Embryonic facial prominence (tissue), 1 donor: Measurements from ENCODE around the gene ID1.
"Not testable (repeated sequence)": the region's sequence is repeated elsewhere in the genome, so short reads cannot be mapped to it uniquely, and the experiment has no call there.

Source experiments
- DNase-seq: peaks from one replicate; pipeline ENCODE4 v3.0.0-alpha.2; 2016; ENCODE audit errors: extremely low spot score

The ID1 gene

DNA sequence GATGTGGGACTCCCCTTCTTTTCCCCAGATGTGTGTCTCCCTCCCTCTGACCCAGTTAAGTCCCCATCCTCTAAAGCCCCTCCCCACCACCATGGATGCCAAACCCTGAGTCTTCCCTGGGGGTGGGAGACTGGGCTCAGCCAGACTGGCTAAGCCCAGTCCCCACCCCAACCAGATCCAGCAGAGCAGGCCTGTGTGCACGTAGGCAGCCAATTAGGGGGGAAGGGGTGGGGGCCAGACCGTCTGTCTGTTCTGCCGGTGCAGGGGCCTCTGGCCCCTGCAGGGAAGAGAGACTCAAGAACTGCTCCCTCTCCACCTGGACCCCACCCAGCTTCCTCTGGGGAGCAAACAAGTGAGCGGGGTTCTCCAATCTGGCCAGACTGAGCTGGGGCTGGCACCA is 33.2 kb downstream of the ID1 start:
- DNase-seq = no peak

- DNase-seq = no peak
Observed at GRCh38 chr20:31638816-31639215, 33.7 kb downstream of the ID1 start.

DNA sequence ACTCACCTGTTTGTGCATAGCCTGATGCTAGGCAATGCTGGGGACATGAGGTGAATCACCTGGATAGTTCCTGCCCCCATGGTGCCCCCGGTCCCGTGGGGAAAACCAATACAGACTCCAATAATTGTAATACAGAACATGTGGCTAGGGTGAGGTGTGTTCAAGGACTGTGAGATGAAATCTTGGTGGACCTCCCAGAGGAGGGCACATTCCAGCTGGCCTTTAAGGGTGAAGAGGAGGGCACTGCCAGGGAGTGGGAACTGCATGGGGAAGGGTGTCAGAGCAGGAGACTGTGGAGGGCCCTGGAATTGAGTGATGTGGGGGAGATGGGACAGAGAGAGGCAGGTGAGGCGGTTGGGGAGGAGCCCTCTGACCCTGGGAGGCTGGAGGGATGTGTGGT is 35.2 kb downstream of the ID1 start:
- no peak for DNase-seq

- no peak for DNase-seq
Observed at GRCh38 chr20:31641391-31641790, 36.3 kb downstream of the ID1 start.

DNA sequence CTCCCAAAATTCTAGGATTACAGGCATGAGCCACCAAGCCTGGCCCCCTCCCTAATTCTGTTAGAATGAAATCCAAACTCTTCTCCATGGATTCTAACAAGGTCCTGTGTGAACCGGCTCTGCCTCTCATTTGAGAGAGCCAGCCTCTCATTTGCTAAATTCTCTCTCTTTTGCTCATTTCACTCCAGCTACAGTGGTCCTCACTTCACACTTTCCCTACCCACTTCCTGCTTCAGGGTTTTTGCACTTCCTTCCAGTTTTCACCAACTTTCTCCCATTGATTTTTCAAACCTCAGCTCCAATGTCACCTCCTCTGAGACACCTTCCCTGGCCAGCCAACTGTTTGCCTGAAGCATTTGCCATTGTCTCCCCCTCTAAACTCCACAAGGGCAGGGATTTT is 37.7 kb downstream of the ID1 start:
- DNase-seq = no peak

GRCh38 chr20:31643522-31643921 is 38.4 kb downstream of the ID1 start:
- DNase-seq = no peak

GRCh38 chr20:31644701-31645100 is 39.6 kb downstream of the ID1 start:
- DNase-seq = no peak

- DNase-seq = not testable (repeated sequence)
Observed at GRCh38 chr20:31648104-31648503, 43.0 kb downstream of the ID1 start.

GRCh38 chr20:31652917-31653396 is 47.9 kb downstream of the ID1 start:
- DNase-seq = no peak

- DNase-seq = no peak
Observed at GRCh38 chr20:31653561-31653960, 48.5 kb downstream of the ID1 start.

DNA sequence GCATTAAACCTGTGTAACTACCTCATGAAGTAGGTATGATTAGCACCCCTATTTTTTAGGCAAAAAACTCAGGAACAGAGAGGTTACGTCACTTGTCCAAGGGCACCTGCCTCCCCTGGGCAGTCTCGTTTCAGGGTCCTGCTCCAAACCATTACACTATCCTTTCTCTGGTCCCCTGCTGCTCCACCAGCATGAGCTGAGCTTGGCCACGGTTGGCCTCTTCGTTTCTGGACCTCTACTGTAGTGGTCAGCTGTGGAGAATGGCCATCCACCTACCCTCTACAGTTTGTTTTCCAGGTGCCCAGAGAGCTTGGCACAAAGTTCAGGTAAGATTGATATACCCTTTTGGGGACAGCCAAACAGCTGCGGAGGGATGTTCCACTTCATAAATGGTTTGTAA is 49.4 kb downstream of the ID1 start:
- DNase-seq = no peak
